OCI-LY7 (cell line): Measurements from ENCODE around the gene CENPX. TPM values are rescaled to one million over a fixed set of nuclear protein-coding genes. Genes with fewer than 3 reads are reported as not detected.

Experiments
- BruUV-seq: library from RNA; stranded (reverse); fragments of 400-500 nt; replicated peaks from 2 replicates; lab custom pipeline; 2021; lab: Mats Ljungman, UMichigan
- CTCF ChIA-PET: fragments of 300-600 bp; sonication (Branson Sonifier 250); formaldehyde crosslinking; loops from one replicate; lab custom pipeline; 2022; ENCODE audit warnings: antibody characterized with exemption; ENCODE audit not compliant: unreplicated experiment; lab: Charles Lee
- POLR2A ChIA-PET: fragments of 300-600 bp; sonication (Branson Sonifier 250); formaldehyde crosslinking; loops from one replicate; lab custom pipeline; 2022; ENCODE audit warnings: antibody characterized with exemption; lab: Charles Lee
- DNase-seq: peaks from one replicate; pipeline ENCODE4 v3.0.0-alpha.2; 2015; ENCODE audit warnings: low spot score
- H2AFZ ChIP-seq: fragments of 200-600 bp; sonication (generic), shearing (Covaris generic); 2 replicates; pipeline ENCODE4 v1.6.1; 2014; ENCODE audit warnings: mild to moderate bottlenecking, antibody characterized with exemption, low read length, moderate library complexity
- H3K27ac ChIP-seq: fragments of 200-600 bp; sonication (generic); 2 replicates; pipeline ENCODE4 v1.5.1; 2014; ENCODE audit warnings: mixed run types, low read depth, mild to moderate bottlenecking, moderate library complexity, low read length, inconsistent platforms; ENCODE audit not compliant: poor library complexity, severe bottlenecking
- H3K36me3 ChIP-seq: fragments of 200-600 bp; sonication (generic); 2 replicates; pipeline ENCODE4 v1.6.1; 2014; ENCODE audit warnings: mild to moderate bottlenecking, antibody characterized with exemption, low read length, moderate library complexity, mixed read lengths; ENCODE audit not compliant: insufficient read depth
- H3K4me1 ChIP-seq: fragments of 200-600 bp; sonication (generic); 2 replicates; pipeline ENCODE4 v1.5.1; 2014; ENCODE audit warnings: mild to moderate bottlenecking, low read length; ENCODE audit not compliant: insufficient read depth, poor library complexity, severe bottlenecking
- H3K4me2 ChIP-seq: fragments of 200-600 bp; sonication (generic); 2 replicates; pipeline ENCODE4 v1.6.1; 2014; ENCODE audit warnings: mild to moderate bottlenecking, low read length
- H3K4me3 ChIP-seq: fragments of 200-600 bp; sonication (generic); 2 replicates; pipeline ENCODE4 v1.5.1; 2014; ENCODE audit warnings: mild to moderate bottlenecking, low read depth, low read length; ENCODE audit not compliant: poor library complexity, severe bottlenecking
- H3K79me2 ChIP-seq: fragments of 200-600 bp; sonication (generic); 2 replicates; pipeline ENCODE4 v1.6.1; 2016; ENCODE audit warnings: low read depth, mild to moderate bottlenecking, low read length, moderate library complexity, mixed read lengths; ENCODE audit not compliant: insufficient read depth
- H3K9me2 ChIP-seq: fragments of 200-600 bp; sonication (generic); 2 replicates; pipeline ENCODE4 v1.6.1; 2016; ENCODE audit warnings: mild to moderate bottlenecking, low read length, mixed read lengths; ENCODE audit not compliant: insufficient read depth
- H3K9me3 ChIP-seq: fragments of 200-600 bp; sonication (generic); 2 replicates; pipeline ENCODE4 v1.6.1; 2014; ENCODE audit warnings: mild to moderate bottlenecking, mixed run types, low read length, mixed read lengths
- H4K20me1 ChIP-seq: fragments of 200-600 bp; sonication (generic); 2 replicates; pipeline ENCODE4 v1.6.1; 2014; ENCODE audit warnings: mild to moderate bottlenecking, antibody characterized with exemption, low read length, moderate library complexity, mixed read lengths; ENCODE audit not compliant: insufficient read depth
- CTCF ChIP-seq: fragments of 200-600 bp; sonication (generic); conservative IDR thresholded peaks from 2 replicates; pipeline ENCODE4 v1.5.1; 2014; ENCODE audit warnings: mild to moderate bottlenecking, antibody characterized with exemption, low read length, moderate library complexity, mixed read lengths
- EZH2phosphoT487 ChIP-seq: fragments of 200-600 bp; sonication (generic); IDR thresholded peaks from 2 replicates; pipeline ENCODE4 v1.6.1; 2018; ENCODE audit warnings: low read depth, borderline replicate concordance, mild to moderate bottlenecking, mixed run types, antibody characterized with exemption, low read length, moderate library complexity, mixed read lengths
- intact Hi-C: fragments of 100-400 bp; cut with micrococcal nuclease; formaldehyde crosslinking; loops from one replicate; pipeline ENCODE4 v1.10.0; 2022; ENCODE audit not compliant: unreplicated experiment
- total RNA-seq, 2 experiments: library from RNA; depleted of rRNA in 1 of 2; stranded (reverse); fragments of >200 nt in 1 of 2; shearing (Covaris generic) in 1 of 2; gene quantifications; 2 replicates each; pipeline ENCODE4 v1.2.3, GENCODE V29; 2014 to 2022

CENPX gene
- total RNA-seq, 2 experiments from 2014 or later, result 130 to 251 TPM

- Histone ChIP-seq H3K9me2 (no peaks in the 10 kb centered on the region), H3K27ac (no peak overlapping the region), H2AFZ (no peak overlapping the region), H3K4me3 (no peak overlapping the region), H4K20me1 (no peaks in the 10 kb centered on the region; the same call in 1 of the 2 replicates), H3K36me3 (peaks cover 61% of the 10 kb centered on the region), H3K4me2 (no peak overlapping the region), H3K79me2 (peaks cover 18% of the 10 kb centered on the region; the same call in 1 of the 2 replicates), H3K4me1 (peaks cover 19% of the 10 kb centered on the region), H3K9me3 (no peaks in the 10 kb centered on the region)
- BruUV-seq, result no TSS peak
- intact Hi-C loops, result no loop called here
- CTCF ChIA-PET, result no interaction called here
- TF ChIP-seq CTCF (no peak), EZH2phosphoT487 (no peak)
- no peak for DNase-seq
- POLR2A ChIA-PET, result no interaction called here
Observed at GRCh38 chr17:82062984-82063368, 40.3 kb upstream of the CENPX start.

- Histone ChIP-seq H3K79me2 (peaks cover 18% of the 10 kb centered on the region; the same call in 1 of the 2 replicates), H3K4me2 (no peak overlapping the region), H3K4me1 (peaks cover 19% of the 10 kb centered on the region), H2AFZ (no peak overlapping the region), H3K27ac (no peak overlapping the region), H3K9me3 (no peaks in the 10 kb centered on the region), H3K4me3 (no peak overlapping the region), H3K36me3 (peaks cover 68% of the 10 kb centered on the region), H3K9me2 (no peaks in the 10 kb centered on the region), H4K20me1 (no peaks in the 10 kb centered on the region; the same call in 1 of the 2 replicates)
- TF ChIP-seq EZH2phosphoT487 (no peak), CTCF (no peak)
- CTCF ChIA-PET, result no interaction called here
- POLR2A ChIA-PET, result no interaction called here
- intact Hi-C loops, result no loop called here
- BruUV-seq, result no TSS peak
- DNase-seq, result no peak
Observed at GRCh38 chr17:82062076-82062983, 39.7 kb upstream of the CENPX start.
